Measurements from ENCODE around the gene FAM81B. TPM values are rescaled to one million over a fixed set of nuclear protein-coding genes. Genes with fewer than 3 reads are reported as not detected.

FAM81B gene, protein sequence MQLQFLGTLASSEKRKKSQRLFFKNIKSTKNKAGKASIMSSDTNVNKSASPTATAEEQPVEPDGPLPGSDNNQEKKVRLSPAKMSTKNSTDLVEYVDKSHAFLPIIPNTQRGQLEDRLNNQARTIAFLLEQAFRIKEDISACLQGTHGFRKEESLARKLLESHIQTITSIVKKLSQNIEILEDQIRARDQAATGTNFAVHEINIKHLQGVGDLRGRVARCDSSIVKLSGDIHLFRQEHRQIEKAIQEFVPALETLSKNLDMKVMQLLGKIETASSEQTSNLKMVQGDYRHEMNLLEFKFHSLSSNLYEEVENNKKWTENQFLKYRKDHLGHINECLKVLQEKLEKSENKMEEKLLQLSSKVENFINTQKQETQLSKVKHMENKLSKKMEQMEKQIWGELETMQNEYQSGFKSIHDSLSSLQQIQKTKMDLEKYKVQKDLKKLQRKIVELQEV
- not detected in 2 replicates for total RNA-seq

DNA sequence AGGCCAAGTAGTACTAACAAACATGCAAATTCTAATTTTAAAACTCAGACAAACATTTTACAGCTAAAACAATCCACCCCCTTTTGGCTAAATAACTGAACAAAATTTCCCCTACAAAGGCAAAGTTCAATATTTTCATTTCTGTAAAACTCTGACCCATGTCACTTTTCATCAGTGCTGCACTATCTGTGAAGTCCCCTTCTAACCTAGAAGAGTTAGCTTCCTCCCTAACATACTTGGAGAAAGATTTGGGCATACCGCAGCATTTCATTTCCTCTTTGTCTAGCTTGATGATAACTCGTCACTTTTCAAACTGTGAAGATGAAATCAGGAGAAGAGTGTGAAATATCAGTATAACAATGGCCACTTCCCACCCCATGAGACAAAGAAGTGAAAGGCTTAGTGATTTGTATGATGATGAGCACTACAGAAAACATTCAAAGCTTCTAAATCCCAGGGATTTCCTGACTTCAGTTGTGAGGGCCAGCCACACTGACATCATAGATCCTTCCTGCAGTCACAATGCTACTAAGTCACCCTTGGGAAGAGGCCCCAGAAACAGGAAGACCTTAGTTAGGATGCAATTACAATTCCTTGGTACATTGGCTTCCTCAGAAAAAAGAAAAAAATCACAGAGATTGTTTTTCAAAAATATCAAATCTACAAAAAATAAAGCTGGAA lies at the start of gene FAM81B:
Gene FAM81B (plus strand): TSS at position 555 of the 681 bp plus-strand sequence. CDS start 24 bp downstream, at position 579.

Other genes with a start within 250 kb of the FAM81B start
- under 0.01 and 0.39 TPM in 2 replicates for gene MCTP1, start 106.3 kb upstream of the FAM81B start, total RNA-seq
- 83.4 and 100 TPM in 2 replicates for gene SKIC3, start 163.6 kb downstream of the FAM81B start, total RNA-seq
- gene ARSK, start 163.7 kb downstream of the FAM81B start, total RNA-seq = 8.2 and 9.7 TPM in 2 replicates
- gene GPR150, start 228.7 kb downstream of the FAM81B start, total RNA-seq = not detected in 2 replicates

Measured in placental epithelial cell (primary cell).